Coronary artery (tissue), 2 donors: ENCODE results near the gene RASSF3.

ENCODE experiments used
- DNase-seq: peaks from one replicate; pipeline ENCODE4 v3.0.0-alpha.2; 2017; ENCODE audit warnings: low spot score
- H3K27ac ChIP-seq, 2 donors: fragments of 200-600 bp; sonication (generic); one replicate each; pipeline ENCODE4 v1.5.1; 2016 to 2019
- H3K4me3 ChIP-seq: fragments of 200-600 bp; sonication (generic); 2 replicates; pipeline ENCODE4 v1.5.1; 2016; ENCODE audit warnings: mild to moderate bottlenecking, moderate library complexity
- TF ChIP-seq, protein P1 (sequence below): fragments of 200-600 bp; sonication (generic); IDR thresholded peaks from one replicate; pipeline ENCODE4 v1.5.1; 2019; ENCODE audit warnings: antibody characterized with exemption

The RASSF3 gene

GRCh38 chr12:64691227-64691794, 81.0 kb downstream of the RASSF3 start:
- DNase-seq = no peak
- H3K4me3 ChIP-seq = no peak overlapping the region
- TF ChIP-seq, protein P1, sequence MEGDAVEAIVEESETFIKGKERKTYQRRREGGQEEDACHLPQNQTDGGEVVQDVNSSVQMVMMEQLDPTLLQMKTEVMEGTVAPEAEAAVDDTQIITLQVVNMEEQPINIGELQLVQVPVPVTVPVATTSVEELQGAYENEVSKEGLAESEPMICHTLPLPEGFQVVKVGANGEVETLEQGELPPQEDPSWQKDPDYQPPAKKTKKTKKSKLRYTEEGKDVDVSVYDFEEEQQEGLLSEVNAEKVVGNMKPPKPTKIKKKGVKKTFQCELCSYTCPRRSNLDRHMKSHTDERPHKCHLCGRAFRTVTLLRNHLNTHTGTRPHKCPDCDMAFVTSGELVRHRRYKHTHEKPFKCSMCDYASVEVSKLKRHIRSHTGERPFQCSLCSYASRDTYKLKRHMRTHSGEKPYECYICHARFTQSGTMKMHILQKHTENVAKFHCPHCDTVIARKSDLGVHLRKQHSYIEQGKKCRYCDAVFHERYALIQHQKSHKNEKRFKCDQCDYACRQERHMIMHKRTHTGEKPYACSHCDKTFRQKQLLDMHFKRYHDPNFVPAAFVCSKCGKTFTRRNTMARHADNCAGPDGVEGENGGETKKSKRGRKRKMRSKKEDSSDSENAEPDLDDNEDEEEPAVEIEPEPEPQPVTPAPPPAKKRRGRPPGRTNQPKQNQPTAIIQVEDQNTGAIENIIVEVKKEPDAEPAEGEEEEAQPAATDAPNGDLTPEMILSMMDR = no peak
- peak overlapping the region; percentile 19 to 44 for H3K27ac ChIP-seq

GRCh38 chr12:64691795-64692583, 81.7 kb downstream of the RASSF3 start:
- TF ChIP-seq, protein P1 = no peak
- H3K27ac ChIP-seq = peak overlapping the region; percentile 19 to 44
- no peak for DNase-seq
- H3K4me3 ChIP-seq = no peak overlapping the region

DNA sequence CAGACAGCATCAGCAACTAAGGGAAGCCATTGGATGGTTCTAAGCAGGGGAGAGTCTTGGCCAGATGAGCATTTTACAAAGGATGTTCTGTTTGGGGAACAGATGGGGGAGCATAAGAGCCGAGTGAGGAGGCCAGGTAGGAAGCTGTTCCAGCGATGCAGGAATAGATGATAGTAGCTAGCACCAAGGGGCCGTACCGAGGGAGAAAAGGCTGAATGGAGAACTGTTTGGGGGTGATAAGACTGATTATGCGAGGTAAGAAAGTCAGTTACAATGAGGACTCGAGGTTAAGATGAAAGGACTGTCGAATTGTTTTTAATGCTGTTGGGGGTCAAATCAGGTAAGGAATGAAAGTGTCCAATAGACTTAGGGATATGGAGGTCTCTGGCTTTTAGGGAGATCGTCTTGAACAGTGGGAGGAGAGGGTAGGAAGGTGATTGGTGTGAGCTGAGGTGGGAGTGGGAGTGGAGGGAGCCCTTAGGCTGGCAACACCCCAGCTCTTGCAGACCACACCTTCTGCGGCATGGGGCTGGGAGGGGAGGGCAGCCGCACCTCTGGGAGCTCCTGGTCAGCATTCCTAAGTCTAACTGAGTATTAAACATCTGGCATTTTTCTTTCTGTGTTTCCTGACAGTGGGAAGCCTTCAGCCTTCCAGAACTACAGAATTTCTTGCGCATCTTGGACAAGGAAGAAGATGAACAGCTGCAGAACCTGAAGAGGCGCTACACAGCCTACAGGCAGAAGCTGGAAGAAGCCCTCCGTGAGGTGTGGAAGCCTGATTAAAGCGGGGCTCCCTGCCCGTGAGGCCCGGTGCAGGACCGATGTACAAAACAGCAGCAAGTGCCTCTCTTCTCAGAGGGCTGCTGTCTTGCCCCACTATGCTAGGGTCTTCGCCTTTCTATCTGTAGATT, 84.1 kb downstream of the RASSF3 start:
- no peak for DNase-seq
- TF ChIP-seq, protein P1 = no peak
- no peak overlapping the region for H3K4me3 ChIP-seq
- H3K27ac ChIP-seq = peak overlapping the region in 1 of 2 donors; percentile 0

DNA sequence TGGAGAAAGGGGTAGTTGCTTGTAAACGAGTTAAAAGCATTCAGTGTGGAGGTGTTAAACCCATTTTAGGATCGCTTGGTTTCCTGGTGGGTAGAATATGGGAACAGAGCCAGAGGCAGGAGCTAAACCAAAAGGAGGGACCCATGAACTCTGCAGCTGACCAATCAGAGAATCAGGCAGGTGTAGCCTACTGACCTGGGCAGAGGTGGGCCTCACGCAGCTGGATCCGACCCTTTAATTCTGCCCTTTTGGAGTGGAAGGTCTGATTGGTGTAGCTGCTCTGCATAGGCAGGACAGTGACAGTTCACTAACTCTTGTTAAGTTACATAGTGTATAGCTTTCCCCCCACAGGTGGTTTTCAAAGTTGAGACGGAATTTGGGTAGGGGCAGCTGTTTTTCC, 85.3 kb downstream of the RASSF3 start:
- Histone ChIP-seq H3K27ac (peak overlapping the region in 1 of 2 donors; percentile 52), H3K4me3 (no peak overlapping the region)
- TF ChIP-seq, protein P1 = no peak
- no peak for DNase-seq

GRCh38 chr12:64696080-64696741, 85.9 kb downstream of the RASSF3 start:
- DNase-seq = no peak
- TF ChIP-seq, protein P1 = no peak
- Histone ChIP-seq H3K27ac (peak overlapping the region in 1 of 2 donors; percentile 52), H3K4me3 (no peak overlapping the region)

DNA sequence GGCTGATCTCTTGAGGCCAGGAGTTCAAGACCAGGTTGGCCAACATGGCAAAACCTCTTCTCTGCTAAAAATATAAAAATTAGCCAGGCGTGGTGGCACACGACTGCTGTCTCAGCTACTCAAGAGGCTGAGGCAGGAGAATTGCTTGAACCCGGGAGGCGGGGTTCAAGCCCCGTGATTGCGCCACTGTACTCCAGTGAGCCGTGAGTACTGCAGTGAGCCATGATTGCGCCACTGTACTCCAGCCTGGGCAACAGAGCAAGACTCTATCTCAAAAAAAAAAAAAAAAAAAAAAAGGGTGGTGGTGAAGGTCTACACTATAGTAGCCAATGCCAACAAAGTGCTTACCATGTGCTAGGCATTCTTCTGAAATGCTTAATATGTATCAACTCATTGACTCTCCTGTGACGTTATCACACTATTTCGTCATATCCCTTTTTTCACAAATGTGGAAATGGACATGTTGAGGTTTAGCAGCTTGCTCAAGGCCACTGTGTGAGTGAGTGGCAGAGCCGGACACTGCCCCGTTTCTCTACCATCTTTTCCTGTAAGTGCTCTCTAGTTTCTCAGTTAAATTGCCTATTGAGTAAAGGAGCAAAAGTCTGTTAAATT, 89.3 kb downstream of the RASSF3 start:
- DNase-seq = no peak
- Histone ChIP-seq H3K27ac (no peak overlapping the region), H3K4me3 (no peak overlapping the region)
- TF ChIP-seq, protein P1 = no peak
